GM08714 (cell line): ENCODE results near the gene STX18.
"Not testable (repeated sequence)": the region's sequence is repeated elsewhere in the genome, so short reads cannot be mapped to it uniquely, and the experiment has no call there.

ENCODE experiments used
- H3K4me3 ChIP-seq: fragments of 200-500 bp; sonication (Bioruptor generic); 2 replicates; pipeline ENCODE4 v1.5.1; 2014; ENCODE audit warnings: mild to moderate bottlenecking, low read length, inconsistent platforms
- ZNF274 ChIP-seq: IDR thresholded peaks from 2 replicates; pipeline ENCODE4 v1.6.1; 2012; ENCODE audit warnings: mild to moderate bottlenecking, low read depth, low read length

The STX18 gene

DNA sequence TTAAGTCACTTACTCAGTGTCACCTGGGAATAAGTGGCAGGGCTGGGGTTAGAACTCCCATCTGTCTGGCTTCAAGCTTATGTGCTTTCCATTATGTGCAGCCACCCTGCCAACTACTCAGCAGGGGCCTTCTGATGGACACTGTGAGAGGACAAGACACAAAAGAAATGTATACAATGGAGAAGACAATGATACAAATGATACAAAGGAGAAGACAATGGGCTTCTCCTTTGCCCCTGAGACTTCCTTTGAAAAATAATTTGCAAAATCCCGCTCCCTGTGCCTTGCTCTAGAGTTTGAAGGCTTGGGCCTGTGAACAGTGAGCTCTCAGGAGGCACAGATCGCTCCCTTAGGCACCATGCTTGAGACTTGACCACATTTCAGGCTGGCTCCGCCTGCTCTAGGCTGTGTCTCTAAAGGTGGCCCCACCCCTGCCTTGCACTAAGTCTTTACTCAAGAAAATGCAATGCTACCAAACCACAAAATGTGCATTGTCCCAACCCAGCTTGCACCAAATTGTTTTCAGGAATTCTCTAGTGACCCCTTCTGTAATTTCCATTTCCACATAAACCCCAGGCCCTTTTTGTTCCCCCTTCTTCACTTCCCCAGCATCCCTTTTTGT lies 27.1 kb upstream of the STX18 start:
- no peak for TF ChIP-seq ZNF274
- H3K4me3 ChIP-seq: no peak overlapping the region

DNA sequence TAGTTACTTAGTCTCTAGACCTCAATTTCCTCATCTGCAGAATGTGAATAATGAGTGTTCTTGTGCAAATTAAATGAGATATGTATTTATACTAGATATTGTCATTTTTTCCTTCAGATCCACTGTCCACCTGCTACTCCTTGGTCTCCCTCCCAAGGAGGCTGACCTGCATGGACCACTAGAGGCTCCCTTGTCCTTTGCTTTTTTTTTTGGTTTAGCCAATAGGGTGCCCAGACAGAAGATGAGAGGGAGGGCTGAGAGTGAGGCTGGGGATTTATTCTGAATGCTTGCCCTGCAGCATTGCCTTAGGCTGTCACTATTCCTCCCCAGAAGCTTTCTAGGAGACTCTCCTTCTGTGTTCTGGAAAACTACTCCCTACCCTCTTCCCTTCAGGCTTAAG lies 24.5 kb upstream of the STX18 start:
- not testable (repeated sequence) for H3K4me3 ChIP-seq

DNA sequence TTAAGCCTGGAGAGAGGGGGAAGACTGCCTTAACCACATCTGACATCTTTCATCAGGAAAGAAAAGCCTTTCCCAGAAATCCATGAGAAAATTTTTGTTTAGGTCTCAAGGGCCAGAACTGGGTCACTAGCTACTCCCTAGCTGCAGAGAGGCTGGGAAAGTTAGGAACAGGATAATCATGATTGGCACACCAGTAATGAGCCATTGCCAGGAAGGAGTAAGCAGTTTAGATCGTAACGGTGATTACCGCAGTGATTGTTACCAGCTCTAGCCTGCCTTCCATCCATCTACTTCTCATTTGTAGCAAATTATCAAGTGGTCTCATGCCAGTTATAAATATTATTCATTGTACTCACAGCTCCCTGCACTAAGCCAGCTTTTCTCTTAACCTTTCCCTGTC lies 22.7 kb upstream of the STX18 start:
- TF ChIP-seq ZNF274: no peak
- no peak overlapping the region for H3K4me3 ChIP-seq

DNA sequence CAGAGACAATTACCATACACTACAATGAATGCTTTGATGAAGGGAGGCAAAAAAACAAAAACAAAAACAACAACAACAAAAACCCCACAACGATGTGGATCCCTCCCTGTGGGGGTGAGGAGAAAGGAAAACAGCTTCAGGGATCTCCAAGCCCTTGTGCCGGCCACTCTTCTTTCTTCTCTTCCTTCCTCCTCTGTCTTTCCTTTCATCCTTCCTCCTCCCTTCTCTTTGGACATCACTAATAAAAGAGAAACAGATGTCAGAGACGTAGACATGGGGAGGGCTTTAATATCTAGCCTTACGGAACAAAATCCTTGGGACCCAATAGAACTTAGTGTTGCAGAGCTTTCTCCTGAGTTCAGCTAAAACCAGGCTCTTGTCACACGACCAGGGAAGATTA lies 18.8 kb upstream of the STX18 start:
- H3K4me3 ChIP-seq: no peak overlapping the region
- no peak for TF ChIP-seq ZNF274

DNA sequence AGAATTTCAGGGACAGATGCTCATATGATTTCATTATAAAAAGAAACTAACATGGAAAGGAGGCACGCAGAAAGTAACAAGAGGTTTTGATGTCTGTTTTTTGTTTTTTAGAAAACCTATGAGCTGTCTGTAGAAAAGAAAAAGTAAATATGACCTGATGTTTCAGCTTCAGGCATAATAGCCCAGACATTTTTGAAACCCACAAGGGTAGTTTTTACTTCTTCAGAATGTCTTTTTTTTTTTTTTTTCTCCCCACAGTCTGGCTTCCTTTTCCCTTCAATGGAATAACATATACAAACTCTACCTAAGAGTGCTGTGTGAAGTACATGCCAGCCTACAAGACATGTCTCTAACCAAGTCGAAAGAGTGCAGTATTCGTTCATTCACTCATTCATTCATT lies 18.3 kb upstream of the STX18 start:
- no peak overlapping the region for H3K4me3 ChIP-seq
- no peak for TF ChIP-seq ZNF274

DNA sequence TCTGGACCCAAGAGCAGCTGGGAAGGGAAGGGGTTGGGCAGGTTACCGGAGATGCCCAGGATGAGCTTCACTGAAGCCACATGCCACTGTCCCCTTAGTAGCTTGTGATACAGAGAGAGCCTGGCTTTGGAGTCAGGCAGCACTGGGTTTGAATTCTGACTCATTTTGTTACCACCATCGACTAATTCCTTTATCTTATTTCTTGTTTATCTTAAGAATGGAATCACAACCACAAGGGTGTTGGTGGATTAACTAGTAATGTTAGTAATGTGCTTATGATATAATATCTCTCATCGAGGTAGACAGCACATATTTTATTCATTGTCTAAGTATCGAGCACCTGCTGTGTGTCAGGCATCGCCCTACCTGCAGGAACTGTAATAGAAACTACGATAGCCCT lies 17.7 kb upstream of the STX18 start:
- no peak for TF ChIP-seq ZNF274
- H3K4me3 ChIP-seq: no peak overlapping the region

DNA sequence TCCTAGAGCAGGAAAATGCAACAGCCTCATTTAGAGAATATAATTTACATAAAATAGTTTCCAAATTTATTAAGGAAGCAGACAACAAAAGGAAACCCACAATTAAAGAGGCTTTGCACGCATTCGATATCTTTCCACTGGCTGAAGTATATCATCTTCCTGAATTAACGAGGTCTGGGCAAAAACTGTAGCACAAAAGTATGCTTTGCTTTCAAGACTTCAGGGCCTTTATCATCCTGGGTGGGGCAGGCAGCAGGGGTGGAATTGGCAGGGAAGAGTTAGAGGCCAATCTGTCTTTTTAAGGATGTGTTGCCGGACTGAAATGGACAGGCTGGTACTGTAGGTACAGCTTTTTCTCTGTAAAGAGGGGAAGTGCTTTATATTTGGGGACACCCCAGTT lies 17.0 kb upstream of the STX18 start:
- no peak for TF ChIP-seq ZNF274
- no peak overlapping the region for H3K4me3 ChIP-seq

DNA sequence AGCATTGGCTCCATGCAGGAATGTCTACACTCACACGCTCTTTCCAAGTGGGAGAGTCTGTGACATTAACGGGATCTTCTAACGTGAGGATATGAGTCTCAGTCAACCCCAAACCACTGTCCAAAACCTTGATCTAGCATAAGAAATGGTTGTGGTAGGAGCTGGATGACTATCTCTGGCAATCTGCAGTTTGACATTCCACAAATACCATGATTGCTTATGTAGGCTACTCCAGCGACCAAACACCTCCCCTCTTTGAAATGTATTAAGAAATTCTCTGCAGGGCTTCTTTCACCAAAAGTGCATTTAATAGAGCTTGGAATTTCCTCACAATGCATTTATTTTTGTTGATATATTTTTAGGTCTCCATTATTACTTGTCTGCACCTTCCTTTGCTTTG lies 14.1 kb upstream of the STX18 start:
- TF ChIP-seq ZNF274: no peak
- no peak overlapping the region for H3K4me3 ChIP-seq

DNA sequence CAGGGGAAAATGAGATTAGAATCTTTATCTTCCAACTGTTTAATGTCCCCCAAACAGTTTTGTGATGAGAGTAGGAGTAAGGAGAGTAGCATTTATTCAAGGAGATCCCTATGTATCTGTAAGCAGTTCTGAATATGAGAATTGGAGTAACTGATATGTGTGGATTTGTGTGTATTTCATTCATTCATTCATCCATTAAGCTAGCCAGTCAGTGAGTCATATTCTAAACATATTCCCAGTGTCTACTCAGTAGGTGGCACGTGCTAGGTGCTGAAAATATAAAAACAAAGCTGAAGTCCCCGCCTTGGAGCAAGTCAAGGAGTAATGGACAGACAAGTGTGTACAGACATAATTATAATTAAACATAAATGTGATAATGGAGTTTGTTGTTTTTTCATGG lies 12.4 kb upstream of the STX18 start:
- no peak overlapping the region for H3K4me3 ChIP-seq
- no peak for TF ChIP-seq ZNF274

DNA sequence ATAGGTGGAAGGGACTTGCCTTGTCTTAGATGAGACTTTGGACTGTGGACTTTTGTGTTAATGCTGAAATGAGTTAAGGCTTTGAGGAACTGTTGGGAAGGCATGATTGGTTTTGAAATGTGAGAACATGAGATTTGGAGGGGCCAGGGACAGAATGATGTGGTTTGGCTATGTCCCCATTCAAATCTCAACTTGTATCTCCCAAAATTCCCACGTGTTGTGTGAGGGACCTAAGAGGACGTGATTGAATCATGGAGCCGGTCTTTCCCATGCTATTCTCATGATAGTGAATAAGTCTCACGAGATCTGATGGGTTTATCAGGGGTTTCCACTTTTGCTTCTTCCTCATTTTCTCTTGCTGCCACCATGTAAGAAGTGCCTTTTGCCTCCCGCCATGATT lies 10.2 kb upstream of the STX18 start:
- not testable (repeated sequence) for H3K4me3 ChIP-seq

DNA sequence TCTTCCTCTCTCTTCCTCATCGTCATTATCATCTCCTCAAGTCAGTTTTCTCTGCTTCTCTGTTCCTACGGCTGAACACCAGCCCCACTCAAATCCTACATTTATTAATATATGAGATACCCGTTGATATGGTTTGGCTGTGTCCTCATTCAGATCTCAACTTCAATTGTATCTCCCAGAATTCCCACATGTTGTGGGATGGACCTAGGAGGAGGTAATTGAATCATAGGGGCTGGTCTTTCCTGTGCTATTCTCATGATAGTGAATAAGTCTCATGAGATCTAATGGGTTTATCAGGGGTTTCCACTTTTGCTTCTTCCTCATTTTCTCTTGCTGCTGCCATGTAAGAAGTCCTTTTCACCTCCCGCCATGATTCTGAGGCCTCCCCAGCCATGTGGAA lies 8.3 kb upstream of the STX18 start:
- not testable (repeated sequence) for H3K4me3 ChIP-seq

DNA sequence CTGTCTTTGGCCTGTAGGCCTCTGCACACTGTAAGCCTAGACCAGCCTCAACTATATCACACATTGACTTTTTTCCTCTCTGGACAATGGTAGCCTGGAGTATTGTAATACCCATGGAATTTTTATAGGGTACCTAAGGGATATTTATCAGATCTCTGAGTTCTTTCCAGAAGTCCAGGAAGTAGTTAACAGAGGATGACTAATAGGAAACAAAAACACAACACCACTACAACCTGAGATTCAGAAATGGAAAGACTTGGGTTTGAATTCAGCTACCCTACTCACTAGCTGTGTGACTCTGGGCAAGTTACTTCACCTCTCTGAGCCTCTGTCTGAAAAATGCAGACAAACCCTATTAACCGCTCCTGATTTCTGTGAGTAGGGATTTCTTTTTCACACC lies 7.7 kb upstream of the STX18 start:
- no peak overlapping the region for H3K4me3 ChIP-seq
- TF ChIP-seq ZNF274: no peak

DNA sequence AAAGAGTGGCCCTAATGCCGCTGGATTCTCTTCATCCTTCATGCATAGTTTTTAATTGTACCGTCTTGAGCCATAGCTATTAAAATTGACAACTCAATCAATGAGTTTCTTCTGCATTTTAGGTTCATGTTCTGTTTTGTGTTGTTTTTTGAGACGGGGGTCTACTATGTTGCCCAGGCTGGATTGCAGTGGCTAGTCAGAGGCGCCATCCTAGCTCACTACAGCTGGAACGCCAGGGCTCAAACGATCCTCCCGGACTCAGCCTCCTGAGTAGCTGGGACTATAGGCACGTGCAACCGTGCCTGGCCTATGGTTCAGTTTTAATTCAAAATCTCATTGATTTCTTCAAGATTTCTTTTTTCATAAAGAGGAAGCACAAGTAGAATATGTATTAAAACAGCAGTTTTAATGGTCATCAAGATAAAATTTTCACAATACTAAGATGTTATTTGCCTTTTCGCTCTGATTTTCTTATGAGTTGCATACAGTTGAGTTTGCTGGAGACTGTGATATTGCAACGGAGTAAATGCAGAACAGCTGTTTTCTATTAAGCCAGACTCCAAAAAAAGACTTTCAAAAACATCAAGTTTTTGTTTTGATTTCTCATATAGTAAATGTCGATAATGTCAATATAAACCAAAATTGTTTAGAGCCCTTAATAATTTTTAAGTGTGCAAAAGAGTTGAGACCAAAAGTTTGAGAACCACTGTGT lies 1.1 kb upstream of the STX18 start:
- peak overlapping the region; percentile 83 for H3K4me3 ChIP-seq
- no peak for TF ChIP-seq ZNF274

DNA sequence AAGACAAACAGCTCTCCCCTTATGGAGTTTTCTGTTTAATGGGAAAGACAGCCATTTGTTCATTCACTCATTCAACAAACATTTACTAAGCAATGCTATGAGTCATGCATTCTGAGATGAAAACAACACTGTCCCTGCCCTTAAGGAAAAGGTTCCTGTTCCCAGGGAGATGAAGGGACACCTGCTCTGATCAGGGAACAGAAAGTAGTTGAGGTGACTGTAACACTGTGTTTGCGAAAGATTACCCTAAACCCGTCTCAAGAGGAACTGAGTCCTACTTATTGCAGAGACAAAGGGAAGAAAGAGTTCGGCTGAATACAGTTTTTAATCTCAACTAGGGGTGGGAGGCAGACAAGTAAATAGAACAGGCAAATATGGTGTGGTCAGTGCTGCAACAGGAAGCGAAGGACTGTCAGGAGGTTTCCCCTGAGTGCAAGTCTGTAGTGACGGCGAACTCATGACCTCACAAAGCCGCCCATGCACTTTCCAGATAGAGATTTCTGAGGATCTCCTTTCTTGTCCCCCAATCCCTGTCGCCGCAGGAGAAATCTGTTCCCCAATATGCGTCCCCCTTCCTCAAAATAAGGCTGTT lies 712 bp downstream of the STX18 start:
- TF ChIP-seq ZNF274: no peak
- peak overlapping the region; percentile 83 for H3K4me3 ChIP-seq

DNA sequence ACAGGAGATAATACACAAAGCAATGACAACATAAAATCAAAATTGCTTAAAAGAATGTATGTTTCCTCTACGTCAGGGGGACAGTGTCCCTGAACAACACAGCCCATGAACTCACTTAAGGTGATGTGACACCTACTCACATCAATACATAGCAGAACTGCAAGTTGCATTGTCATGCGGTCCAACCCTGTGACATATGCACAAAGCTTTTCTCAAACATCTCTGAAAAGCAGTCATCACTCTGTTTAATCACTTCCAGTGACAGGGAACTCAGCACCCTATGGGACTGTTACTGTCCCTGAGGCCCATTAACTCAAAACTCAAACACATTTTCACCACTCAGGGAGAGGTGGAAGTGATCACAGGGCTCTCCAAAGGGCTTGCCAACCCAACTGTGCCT lies 2.4 kb downstream of the STX18 start:
- no peak for TF ChIP-seq ZNF274
- H3K4me3 ChIP-seq: no peak overlapping the region

DNA sequence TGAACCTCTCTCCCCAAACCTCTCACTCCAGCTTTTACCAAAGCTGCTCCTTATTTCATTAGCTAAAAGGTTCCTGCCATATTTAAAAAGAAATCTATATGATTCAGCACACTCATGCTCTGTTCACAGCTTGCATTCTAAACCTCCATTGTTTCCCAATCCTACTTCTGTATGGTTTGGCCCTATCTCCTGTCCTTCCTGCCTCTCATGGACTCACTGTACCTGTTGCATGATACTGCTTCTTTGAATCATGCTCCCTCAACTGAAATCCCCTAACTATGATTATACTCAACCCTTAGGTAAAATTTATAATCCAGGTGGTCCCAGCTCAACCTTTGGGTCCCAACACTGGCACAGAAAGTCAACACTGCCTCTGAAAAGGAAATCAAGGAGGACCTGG lies 6.3 kb downstream of the STX18 start:
- H3K4me3 ChIP-seq: no peak overlapping the region
- TF ChIP-seq ZNF274: no peak
